HCT116 (cell line): ENCODE measurements around the gene GAB4. TPM values are rescaled to one million over a fixed set of nuclear protein-coding genes. Genes with fewer than 3 reads are reported as not detected.

Experiments
- ATAC-seq: fragments of 200-7000 bp; cut with Tn5 transposase; 2 replicates; pipeline ENCODE4 v1.9.1; 2020; ENCODE audit warnings: mild to moderate bottlenecking, moderate library complexity
- BruUV-seq: library from RNA; stranded (reverse); fragments of 400-500 nt; replicated peaks from 2 replicates; lab custom pipeline; 2021; lab: Mats Ljungman, UMichigan
- CTCF ChIA-PET: fragments of 300-600 bp; sonication (Branson Sonifier 250); formaldehyde crosslinking; loops from one replicate; lab custom pipeline; 2021; ENCODE audit warnings: antibody characterized with exemption; lab: Charles Lee
- POLR2A ChIA-PET: fragments of 300-600, 350-600 bp; sonication (Branson Sonifier 250); formaldehyde crosslinking; loops from one replicate; lab custom pipeline; 2021; ENCODE audit warnings: antibody characterized with exemption; lab: Charles Lee
- RAD21 ChIA-PET, 2 experiments: fragments of 300-600 bp; sonication (Branson Sonifier 250); formaldehyde crosslinking; loops; one replicate each; lab custom pipeline; 2023; ENCODE audit warnings: low total read pairs in 2 of 2; ENCODE audit not compliant: uncharacterized antibody in 2 of 2, unreplicated experiment in 2 of 2, low non-redundant PET in 1 of 2; lab: Charles Lee
- DNase-seq: peaks from one replicate; pipeline ENCODE4 v3.0.0-alpha.2; 2010; ENCODE audit warnings: low read depth, low spot score
- H2AFZ ChIP-seq: fragments of 200-600 bp; shearing (Covaris generic), sonication (generic); 2 replicates; pipeline ENCODE4 v1.6.1; 2017; ENCODE audit warnings: low read depth, mixed run types, mixed read lengths, antibody characterized with exemption, low read length; ENCODE audit not compliant: poor library complexity, severe bottlenecking
- H3K27ac ChIP-seq: 2 replicates; pipeline ENCODE4 v1.5.1; 2012; ENCODE audit warnings: low read depth, low read length
- H3K27me3 ChIP-seq: fragments of 200-600 bp; sonication (generic); 2 replicates; pipeline ENCODE4 v1.6.1; 2016; ENCODE audit warnings: mixed run types, low read length, mixed read lengths; ENCODE audit not compliant: insufficient read depth
- H3K36me3 ChIP-seq, 2 experiments: fragments of 200-500 bp in 1 of 2; fragments of 200-600 bp in 1 of 2; sonication (Bioruptor generic) in 1 of 2; sonication (generic) in 1 of 2; 2 replicates each; pipeline versions ENCODE4 v1.5.1 to v1.6.1; 2014 to 2016; ENCODE audit warnings: low read length in 2 of 2, inconsistent platforms in 1 of 2, mixed read lengths in 1 of 2, mixed run types in 1 of 2; ENCODE audit not compliant: insufficient read depth in 2 of 2, control insufficient read depth in 1 of 2
- H3K4me1 ChIP-seq, 2 experiments: fragments of 200-600 bp in 1 of 2; sonication (generic) in 1 of 2; 2 replicates each; pipeline versions ENCODE4 v1.5.1 to v1.6.1; 2012 to 2017; ENCODE audit warnings: low read length in 2 of 2, inconsistent platforms in 1 of 2, mild to moderate bottlenecking in 1 of 2, mixed read lengths in 1 of 2, mixed run types in 1 of 2, moderate library complexity in 1 of 2; ENCODE audit not compliant: insufficient read depth in 2 of 2, control insufficient read depth in 1 of 2
- H3K4me2 ChIP-seq: fragments of 200-600 bp; sonication (generic); 2 replicates; pipeline ENCODE4 v1.6.1; 2017; ENCODE audit warnings: mixed run types, low read length, mixed read lengths
- H3K4me3 ChIP-seq, 2 experiments: fragments of 200-600 bp in 1 of 2; sonication (generic) in 1 of 2; replicated peaks in 1 of 2; 2 replicates each; pipeline ENCODE4 v1.5.1; 2011 to 2016; ENCODE audit warnings: low read length in 2 of 2, control low read depth in 1 of 2, low read depth in 1 of 2, mild to moderate bottlenecking in 1 of 2, mixed read lengths in 1 of 2, mixed run types in 1 of 2
- H3K79me2 ChIP-seq: fragments of 200-600 bp; sonication (generic); 2 replicates; pipeline ENCODE4 v1.6.1; 2017; ENCODE audit warnings: mild to moderate bottlenecking, mixed run types, low read length, moderate library complexity, mixed read lengths; ENCODE audit not compliant: insufficient read depth
- H3K9ac ChIP-seq: fragments of 200-600 bp; sonication (generic); 2 replicates; pipeline ENCODE4 v1.6.1; 2016; ENCODE audit warnings: low read length, mixed read lengths
- H3K9me2 ChIP-seq: fragments of 200-600 bp; sonication (generic), shearing (Covaris generic); 2 replicates; pipeline ENCODE4 v1.6.1; 2017; ENCODE audit warnings: mixed run types, mild to moderate bottlenecking, moderate library complexity; ENCODE audit not compliant: insufficient read depth
- H3K9me3 ChIP-seq, 2 experiments: fragments of 200-500 bp in 1 of 2; fragments of 200-600 bp in 1 of 2; sonication (Bioruptor generic) in 1 of 2; sonication (generic) in 1 of 2; 2 replicates each; pipeline ENCODE4 v1.6.1; 2014 to 2017; ENCODE audit warnings: low read length in 2 of 2, mixed read lengths in 2 of 2, inconsistent platforms in 1 of 2, low read depth in 1 of 2, mild to moderate bottlenecking in 1 of 2, mixed run types in 1 of 2, moderate library complexity in 1 of 2; ENCODE audit not compliant: control insufficient read depth in 1 of 2, insufficient read depth in 1 of 2
- H4K20me1 ChIP-seq: fragments of 200-600 bp; sonication (generic), shearing (Covaris generic); 2 replicates; pipeline ENCODE4 v1.6.1; 2017; ENCODE audit warnings: mixed run types, mild to moderate bottlenecking, moderate library complexity; ENCODE audit not compliant: insufficient read depth
- ATF3 ChIP-seq: IDR thresholded peaks from 2 replicates; pipeline ENCODE4 v1.6.1; 2012
- CEBPB ChIP-seq: IDR thresholded peaks from 2 replicates; pipeline ENCODE4 v1.6.1; 2012; ENCODE audit warnings: low read depth
- CTCF ChIP-seq, 3 experiments: fragments of 200-600 bp in 1 of 3; sonication (generic) in 1 of 3; IDR thresholded peaks in 2 of 3; conservative IDR thresholded peaks in 1 of 3; 2 replicates each; pipeline ENCODE4 v1.5.1; 2012 to 2017; ENCODE audit warnings: low read depth in 2 of 3, low read length in 2 of 3, antibody characterized with exemption in 1 of 3, borderline replicate concordance in 1 of 3, control low read depth in 1 of 3, mild to moderate bottlenecking in 1 of 3, mixed read lengths in 1 of 3, mixed run types in 1 of 3, moderate library complexity in 1 of 3; ENCODE audit not compliant: insufficient read depth in 1 of 3
- EGR1 ChIP-seq: IDR thresholded peaks from 2 replicates; pipeline ENCODE4 v1.6.1; 2012; ENCODE audit warnings: low read depth
- ELF1 ChIP-seq: IDR thresholded peaks from 2 replicates; pipeline ENCODE4 v1.6.1; 2012; ENCODE audit warnings: low read depth, borderline replicate concordance
- MAX ChIP-seq: IDR thresholded peaks from 2 replicates; pipeline ENCODE4 v1.6.1; 2012
- POLR2A ChIP-seq: IDR thresholded peaks from 2 replicates; pipeline ENCODE4 v1.7.0; 2011; ENCODE audit warnings: borderline replicate concordance; ENCODE audit not compliant: insufficient read depth, insufficient read length; ENCODE audit errors: extremely low read depth
- POLR2AphosphoS5 ChIP-seq: IDR thresholded peaks from 2 replicates; pipeline ENCODE4 v1.6.1; 2011; ENCODE audit warnings: mild to moderate bottlenecking, low read depth, low read length, moderate library complexity
- SP1 ChIP-seq: IDR thresholded peaks from 2 replicates; pipeline ENCODE4 v1.6.1; 2012; ENCODE audit warnings: low read depth
- TCF7L2 ChIP-seq: IDR thresholded peaks from 2 replicates; pipeline ENCODE4 v1.7.0; 2011; ENCODE audit warnings: borderline replicate concordance, inconsistent platforms; ENCODE audit not compliant: insufficient read depth, insufficient read length; ENCODE audit errors: extremely low read depth
- intact Hi-C: fragments of 100-400 bp; cut with micrococcal nuclease; formaldehyde crosslinking; loops from 2 replicates; pipeline ENCODE4 v1.10.0; 2022
- total RNA-seq: library from RNA; stranded (reverse); gene quantifications from one replicate; pipeline ENCODE4 v1.2.1, GENCODE V29; 2021; ENCODE audit not compliant: unreplicated experiment

The GAB4 gene
- total RNA-seq, 1 experiment from 2014 or later: not detected

GRCh38 chr22:16967453-16968217 lies 40.4 kb downstream of the GAB4 start:
- Histone ChIP-seq H3K9me2 (no peaks in the 10 kb centered on the region), H3K36me3 (no peaks in the 10 kb centered on the region), H3K9me3 (no peaks in the 10 kb centered on the region), H3K79me2 (no peaks in the 10 kb centered on the region), H3K4me3 (no peak overlapping the region), H3K27me3 (peaks cover 23% of the 10 kb centered on the region; the same call in 1 of the 2 replicates), H3K4me2 (no peak overlapping the region), H4K20me1 (no peaks in the 10 kb centered on the region), H3K4me1 (peaks cover 0 to 6% of the 10 kb centered on the region in 2 experiments; a peak in 2 of 4 replicates), H3K9ac (no peak overlapping the region), H2AFZ (no peak overlapping the region), H3K27ac (no peak overlapping the region)
- DNase-seq (no peak), ATAC-seq (no peak)
- ChIA-PET CTCF (no interaction called here), POLR2A (no interaction called here), RAD21 (no interaction called here)
- BruUV-seq: no TSS peak
- intact Hi-C loops: no loop called here
- TF ChIP-seq POLR2AphosphoS5: no peak
- no peak for TF ChIP-seq ATF3
- no peak for TF ChIP-seq SP1
- TF ChIP-seq EGR1: no peak
- TF ChIP-seq TCF7L2: no peak
- no peak for TF ChIP-seq MAX
- TF ChIP-seq ELF1: no peak

GRCh38 chr22:16966251-16966650 lies 41.8 kb downstream of the GAB4 start:
- Histone ChIP-seq H3K4me3 (no peak overlapping the region), H3K27ac (no peak overlapping the region), H3K4me1 (peaks cover 0 to 6% of the 10 kb centered on the region in 2 experiments; a peak in 2 of 4 replicates), H3K4me2 (no peak overlapping the region), H2AFZ (no peak overlapping the region), H3K9me2 (no peaks in the 10 kb centered on the region), H3K9me3 (no peaks in the 10 kb centered on the region), H4K20me1 (no peaks in the 10 kb centered on the region), H3K9ac (no peak overlapping the region), H3K27me3 (peaks cover 16% of the 10 kb centered on the region; the same call in 1 of the 2 replicates), H3K79me2 (no peaks in the 10 kb centered on the region), H3K36me3 (no peaks in the 10 kb centered on the region)
- RAD21 ChIA-PET: no interaction called here
- intact Hi-C loops: no loop called here
- BruUV-seq: no TSS peak
- TF ChIP-seq POLR2A (no peak), CTCF (IDR thresholded peaks at IDR 0.05 in 2 of 3, conservative IDR thresholded peaks at IDR 0.05 in 1 of 3; ENCODE audit: borderline replicate concordance in 1 of 3, insufficient read depth in 1 of 3, low read depth in 2 of 3, low read length in 2 of 3) (no peak), EGR1 (no peak), CEBPB (no peak), SP1 (no peak)
- POLR2A ChIA-PET: no interaction called here
- DNase-seq (no peak), ATAC-seq (no peak)
- CTCF ChIA-PET: no interaction called here
